HFF-Myc (cell line): Measurements from ENCODE around the gene DISC1.
A peak's percentile ranks its signal among the peaks of the same experiment; 100 is the strongest.

ENCODE experiments used
- DNase-seq: peaks from one replicate; pipeline ENCODE4 v3.0.0-alpha.2; 2011; ENCODE audit warnings: low read depth; ENCODE audit errors: extremely low read depth
- H3K4me3 ChIP-seq: replicated peaks from 2 replicates; pipeline ENCODE4 v1.5.1; 2011; ENCODE audit warnings: low read depth, mild to moderate bottlenecking, control low read depth, low read length
- CTCF ChIP-seq: IDR thresholded peaks from 2 replicates; pipeline ENCODE4 v1.5.1; 2012; ENCODE audit warnings: mild to moderate bottlenecking, low read depth, low read length, control low read depth; ENCODE audit errors: missing control alignments

The DISC1 gene

GRCh38 chr1:231931846-231932454 lies 305.4 kb downstream of the DISC1 start:
- no peak overlapping the region for H3K4me3 ChIP-seq
- no peak for DNase-seq
- TF ChIP-seq CTCF = peak; percentile 74

- no peak for TF ChIP-seq CTCF
- H3K4me3 ChIP-seq = no peak overlapping the region
- DNase-seq = no peak
Observed at GRCh38 chr1:231933711-231934626, 307.4 kb downstream of the DISC1 start.

- DNase-seq = no peak
- H3K4me3 ChIP-seq = no peak overlapping the region
- no peak for TF ChIP-seq CTCF
Observed at GRCh38 chr1:231934797-231935196, 308.2 kb downstream of the DISC1 start.

- DNase-seq = no peak
- no peak overlapping the region for H3K4me3 ChIP-seq
- no peak for TF ChIP-seq CTCF
Observed at GRCh38 chr1:231935856-231936255, 309.3 kb downstream of the DISC1 start.

GRCh38 chr1:231936983-231937775 lies 310.6 kb downstream of the DISC1 start:
- no peak overlapping the region for H3K4me3 ChIP-seq
- no peak for TF ChIP-seq CTCF
- DNase-seq = no peak

- no peak for TF ChIP-seq CTCF
- no peak for DNase-seq
Observed at GRCh38 chr1:231938211-231938610, 311.6 kb downstream of the DISC1 start.

More at GRCh38 chr1:231938211-231938610, 311.6 kb downstream of the DISC1 start:
- H3K4me3 ChIP-seq = no peak overlapping the region
